WTC11 (cell line): Measurements from ENCODE around the gene WWOX. TPM values are rescaled to one million over a fixed set of nuclear protein-coding genes. Genes with fewer than 3 reads are reported as not detected.

Experiments used
- ATAC-seq: fragments of 200-7000 bp; cut with Tn5 transposase; 2 replicates; pipeline ENCODE4 v1.10.0; 2021; ENCODE audit warnings: mild to moderate bottlenecking, moderate library complexity
- CTCF ChIA-PET: fragments of 300-600 bp; sonication (Branson Sonifier 250); formaldehyde crosslinking; loops from one replicate; lab custom pipeline; 2021; ENCODE audit warnings: antibody characterized with exemption; lab: Charles Lee
- POLR2A ChIA-PET: fragments of 350-600 bp; sonication (Branson Sonifier 250); formaldehyde crosslinking; loops from one replicate; lab custom pipeline; 2021; ENCODE audit warnings: antibody characterized with exemption; lab: Charles Lee
- DNase-seq: peaks from one replicate; pipeline ENCODE4 v3.0.0; 2021; ENCODE audit warnings: low spot score
- H3K27ac Mint-ChIP-seq: 2 replicates; pipeline ENCODE4 v1.8.0; 2021; ENCODE audit warnings: mixed read lengths
- H3K27me3 Mint-ChIP-seq: 2 replicates; pipeline ENCODE4 v1.8.0; 2021; ENCODE audit warnings: low read depth, mild to moderate bottlenecking, moderate library complexity, mixed read lengths
- H3K36me3 Mint-ChIP-seq: 2 replicates; pipeline ENCODE4 v1.8.0; 2021; ENCODE audit warnings: mixed read lengths
- H3K4me1 Mint-ChIP-seq: 2 replicates; pipeline ENCODE4 v1.8.0; 2022; ENCODE audit warnings: mixed read lengths
- H3K4me3 Mint-ChIP-seq: 2 replicates; pipeline ENCODE4 v1.8.0; 2021; ENCODE audit warnings: mild to moderate bottlenecking, moderate library complexity, mixed read lengths
- H3K9me3 Mint-ChIP-seq: 2 replicates; pipeline ENCODE4 v1.8.0; 2021; ENCODE audit warnings: mixed read lengths
- ARID4B ChIP-seq: sonication (generic); formaldehyde crosslinking; IDR thresholded peaks from 2 replicates; pipeline ENCODE4 v1.8.0; 2023; ENCODE audit warnings: missing genetic modification reagents, mild to moderate bottlenecking, borderline replicate concordance
- ATF1 ChIP-seq: sonication (generic); formaldehyde crosslinking; IDR thresholded peaks from 2 replicates; pipeline ENCODE4 v1.8.1; 2023; ENCODE audit warnings: mild to moderate bottlenecking, moderate library complexity, missing genetic modification reagents
- ATF3 ChIP-seq: sonication (generic); formaldehyde crosslinking; conservative IDR thresholded peaks from 2 replicates; pipeline ENCODE4 v1.8.1; 2022; ENCODE audit warnings: mild to moderate bottlenecking, missing genetic modification reagents
- ATF6 ChIP-seq: sonication (generic); formaldehyde crosslinking; IDR thresholded peaks from 2 replicates; pipeline ENCODE4 v1.8.1; 2023; ENCODE audit warnings: mild to moderate bottlenecking, missing genetic modification reagents
- CREM ChIP-seq: sonication (generic); formaldehyde crosslinking; IDR thresholded peaks from 2 replicates; pipeline ENCODE4 v1.8.1; 2022; ENCODE audit warnings: mild to moderate bottlenecking, missing genetic modification reagents, moderate library complexity
- E2F1 ChIP-seq: sonication (generic); formaldehyde crosslinking; IDR thresholded peaks from 2 replicates; pipeline ENCODE4 v1.8.0; 2022; ENCODE audit warnings: mild to moderate bottlenecking, missing genetic modification reagents
- ERG ChIP-seq: fragments of 250-450 bp; sonication (Bioruptor Pico); IDR thresholded peaks from 2 replicates; pipeline ENCODE4 v1.8.0; 2021; ENCODE audit warnings: mild to moderate bottlenecking
- HMGA2 ChIP-seq: fragments of 250-450 bp; sonication (Bioruptor Pico); IDR thresholded peaks from 2 replicates; pipeline ENCODE4 v1.4.0; 2021; ENCODE audit warnings: mild to moderate bottlenecking, moderate library complexity
- JAZF1 ChIP-seq: fragments of 250-450 bp; sonication (Bioruptor Pico); IDR thresholded peaks from 2 replicates; pipeline ENCODE4 v1.9.0; 2021; ENCODE audit warnings: moderate library complexity, mild to moderate bottlenecking, inconsistent platforms
- KAT7 ChIP-seq: sonication (generic); formaldehyde crosslinking; IDR thresholded peaks from 2 replicates; pipeline ENCODE4 v1.8.1; 2023; ENCODE audit warnings: missing genetic modification reagents, mild to moderate bottlenecking, borderline replicate concordance
- MLX ChIP-seq: sonication (generic); formaldehyde crosslinking; IDR thresholded peaks from 2 replicates; pipeline ENCODE4 v1.8.1; 2023; ENCODE audit warnings: mild to moderate bottlenecking, missing genetic modification reagents, moderate library complexity
- OVOL2 ChIP-seq: fragments of 250-450 bp; sonication (Bioruptor Pico); IDR thresholded peaks from 2 replicates; pipeline ENCODE4 v1.9.0; 2021; ENCODE audit warnings: mild to moderate bottlenecking, borderline replicate concordance
- PRDM15 ChIP-seq: sonication (generic); formaldehyde crosslinking; IDR thresholded peaks from 2 replicates; pipeline ENCODE4 v1.8.0; 2022; ENCODE audit warnings: missing genetic modification reagents
- RORB ChIP-seq: fragments of 250-450 bp; sonication (Bioruptor Pico); IDR thresholded peaks from 2 replicates; pipeline ENCODE4 v1.9.0; 2021; ENCODE audit warnings: mild to moderate bottlenecking
- SMAD3 ChIP-seq: sonication (generic); formaldehyde crosslinking; IDR thresholded peaks from 2 replicates; pipeline ENCODE4 v1.8.0; 2022; ENCODE audit warnings: missing genetic modification reagents, mild to moderate bottlenecking, borderline replicate concordance
- ZBTB21 ChIP-seq: sonication (generic); formaldehyde crosslinking; IDR thresholded peaks from 2 replicates; pipeline ENCODE4 v1.8.1; 2023; ENCODE audit warnings: mild to moderate bottlenecking, missing genetic modification reagents, borderline replicate concordance
- ZBTB43 ChIP-seq: sonication (generic); formaldehyde crosslinking; IDR thresholded peaks from 2 replicates; pipeline ENCODE4 v1.8.1; 2023; ENCODE audit warnings: mild to moderate bottlenecking, missing genetic modification reagents
- ZNF281 ChIP-seq: sonication (generic); formaldehyde crosslinking; IDR thresholded peaks from 2 replicates; pipeline ENCODE4 v1.8.0; 2023; ENCODE audit warnings: mild to moderate bottlenecking, missing genetic modification reagents
- total RNA-seq: library from RNA; stranded (reverse); gene quantifications from 3 replicates; pipeline ENCODE4 v1.2.3, GENCODE V29; 2021

The WWOX gene
- total RNA-seq, 1 experiment from 2014 or later: 15.7 TPM

GRCh38 chr16:78763821-78764440 is 664.5 kb downstream of the WWOX start (continued):
- TF ChIP-seq ZBTB43 (CRISPR knock-in tag) (no peak), HMGA2 (CRISPR knock-in tag) (no peak), JAZF1 (no peak), PRDM15 (CRISPR knock-in tag) (no peak), ATF1 (CRISPR knock-in tag) (no peak), ATF3 (CRISPR knock-in tag) (no peak), SMAD3 (no peak), CREM (no peak), ZBTB21 (no peak)

- H3K27me3 Mint-ChIP-seq: no peaks in the 10 kb centered on the region
- H3K4me1 Mint-ChIP-seq: peaks cover 14% of the 10 kb centered on the region
- no peaks in the 10 kb centered on the region for H3K36me3 Mint-ChIP-seq
- ATAC-seq: no peak
- ChIA-PET POLR2A (no interaction called here), CTCF (interaction anchor here (1.2 kb wide), 1 partner anchor 37 kb away, joined by 3 read pairs; no protein-coding TSS in a partner anchor)
- H3K9me3 Mint-ChIP-seq: no peaks in the 10 kb centered on the region
- no peak overlapping the region for H3K4me3 Mint-ChIP-seq
- no peak overlapping the region for H3K27ac Mint-ChIP-seq
- no peak for TF ChIP-seq RORB
- TF ChIP-seq OVOL2 (CRISPR knock-in tag): no peak
- TF ChIP-seq ARID4B (CRISPR knock-in tag): no peak
- TF ChIP-seq KAT7 (CRISPR knock-in tag): no peak
- no peak for TF ChIP-seq ERG (CRISPR knock-in tag)
- no peak for TF ChIP-seq ATF6 (CRISPR knock-in tag)
- no peak for TF ChIP-seq E2F1
- TF ChIP-seq ZNF281 (CRISPR knock-in tag): no peak
- no peak for TF ChIP-seq ZBTB21
- no peak for TF ChIP-seq MLX (CRISPR knock-in tag)
- TF ChIP-seq, all 79 proteins: peak for 0
- DNase-seq: no peak
These were observed 665.0 kb downstream of the WWOX start for GRCh38 chr16:78764478-78764877.
